Activated naive CD8-positive, alpha-beta T cell treated with anti-CD3 and anti-CD28 coated beads, Interleukin-2, amount 10 ng/mL, durations not matched to agents 7 days and 5 days (primary cell): Measurements from ENCODE around the gene SGK1. TPM values are rescaled to one million over a fixed set of nuclear protein-coding genes. Genes with fewer than 3 reads are reported as not detected.
"Not testable (repeated sequence)": the region's sequence is repeated elsewhere in the genome, so short reads cannot be mapped to it uniquely, and the experiment has no call there.

Source experiments
- ATAC-seq: fragments of 150-1000 bp; cut with Tn5 transposase; one replicate; pipeline ENCODE4 v1.10.0; 2021; ENCODE audit warnings: low read depth, moderate library complexity
- POLR2A ChIA-PET: fragments of 350-600 bp; sonication (Branson Sonifier 250); formaldehyde crosslinking; loops from one replicate; lab custom pipeline; 2021; ENCODE audit warnings: antibody characterized with exemption; lab: Charles Lee
- DNase-seq: peaks from one replicate; pipeline ENCODE4 v3.0.0; 2021
- H3K27ac Mint-ChIP-seq: one replicate; pipeline ENCODE4 v1.8.0; 2022; ENCODE audit warnings: mild to moderate bottlenecking, mixed read lengths
- H3K27me3 Mint-ChIP-seq: one replicate; pipeline ENCODE4 v1.8.0; 2022; ENCODE audit warnings: mild to moderate bottlenecking, moderate library complexity, mixed read lengths
- H3K36me3 Mint-ChIP-seq: one replicate; pipeline ENCODE4 v1.8.0; 2021; ENCODE audit warnings: mild to moderate bottlenecking, mixed read lengths
- H3K4me1 Mint-ChIP-seq: one replicate; pipeline ENCODE4 v1.8.0; 2021; ENCODE audit warnings: mixed read lengths
- H3K4me3 Mint-ChIP-seq: one replicate; pipeline ENCODE4 v1.8.0; 2022; ENCODE audit warnings: mild to moderate bottlenecking, moderate library complexity, mixed read lengths
- H3K9me3 Mint-ChIP-seq: one replicate; pipeline ENCODE4 v1.8.0; 2021; ENCODE audit warnings: mixed read lengths
- total RNA-seq, 2 experiments: library from RNA; stranded (reverse); gene quantifications; one replicate each; pipeline ENCODE4 v1.2.3, GENCODE V29; 2021

The SGK1 gene
- total RNA-seq, 2 experiments from 2014 or later: 31.5 to 35.1 TPM

DNA sequence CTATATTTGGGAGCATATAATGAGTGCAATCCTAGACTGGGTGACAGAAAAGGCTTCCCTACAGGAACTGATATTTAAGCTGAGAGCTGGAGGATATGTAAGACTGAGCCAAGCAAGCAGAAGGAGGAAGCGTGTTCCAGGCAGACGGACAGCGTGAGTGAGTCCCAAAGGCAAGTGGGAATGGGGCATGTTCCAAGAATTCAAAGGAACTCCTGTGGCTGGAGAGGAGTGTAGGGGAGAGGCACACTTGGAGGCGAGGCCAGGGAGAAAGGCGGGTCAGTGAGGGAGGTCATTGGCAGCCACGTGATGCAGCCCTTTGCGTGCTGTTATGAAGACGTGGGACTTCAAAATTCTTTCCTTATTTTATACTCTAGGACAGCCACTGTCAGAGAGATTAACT, 27.9 kb upstream of the SGK1 start:
- H3K27ac Mint-ChIP-seq: no peak overlapping the region
- peaks cover 10% of the 10 kb centered on the region for H3K4me1 Mint-ChIP-seq
- H3K9me3 Mint-ChIP-seq: no peaks in the 10 kb centered on the region
- H3K36me3 Mint-ChIP-seq: peaks cover 3% of the 10 kb centered on the region
- no peak overlapping the region for H3K4me3 Mint-ChIP-seq
- H3K27me3 Mint-ChIP-seq: no peaks in the 10 kb centered on the region
- DNase-seq: no peak
- POLR2A ChIA-PET: no interaction called here
- ATAC-seq: no peak

DNA sequence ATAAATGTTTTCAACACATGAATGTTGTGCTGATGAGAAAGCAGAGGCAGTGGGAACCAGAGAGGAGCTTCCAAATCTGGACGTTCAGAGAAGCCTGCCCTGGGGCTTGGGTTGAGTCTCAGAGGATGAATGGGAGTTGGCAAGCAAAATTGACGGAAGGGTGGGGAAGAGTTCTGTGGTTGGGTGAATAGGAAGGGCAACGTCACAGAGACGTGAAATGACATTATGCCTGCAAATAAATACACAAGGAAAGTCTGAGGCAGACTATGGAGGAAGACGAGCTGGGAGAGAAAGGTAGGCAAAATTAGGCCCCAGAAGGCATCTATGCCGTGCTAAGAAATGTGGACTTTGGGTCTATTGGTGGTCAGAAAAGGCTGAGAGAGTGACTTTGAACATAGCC, 25.2 kb upstream of the SGK1 start:
- no peak for DNase-seq
- no peaks in the 10 kb centered on the region for H3K27me3 Mint-ChIP-seq
- H3K9me3 Mint-ChIP-seq: no peaks in the 10 kb centered on the region
- peaks cover 10% of the 10 kb centered on the region for H3K4me1 Mint-ChIP-seq
- ATAC-seq: no peak
- H3K27ac Mint-ChIP-seq: no peak overlapping the region
- peaks cover 3% of the 10 kb centered on the region for H3K36me3 Mint-ChIP-seq
- H3K4me3 Mint-ChIP-seq: no peak overlapping the region
- POLR2A ChIA-PET: no interaction called here

DNA sequence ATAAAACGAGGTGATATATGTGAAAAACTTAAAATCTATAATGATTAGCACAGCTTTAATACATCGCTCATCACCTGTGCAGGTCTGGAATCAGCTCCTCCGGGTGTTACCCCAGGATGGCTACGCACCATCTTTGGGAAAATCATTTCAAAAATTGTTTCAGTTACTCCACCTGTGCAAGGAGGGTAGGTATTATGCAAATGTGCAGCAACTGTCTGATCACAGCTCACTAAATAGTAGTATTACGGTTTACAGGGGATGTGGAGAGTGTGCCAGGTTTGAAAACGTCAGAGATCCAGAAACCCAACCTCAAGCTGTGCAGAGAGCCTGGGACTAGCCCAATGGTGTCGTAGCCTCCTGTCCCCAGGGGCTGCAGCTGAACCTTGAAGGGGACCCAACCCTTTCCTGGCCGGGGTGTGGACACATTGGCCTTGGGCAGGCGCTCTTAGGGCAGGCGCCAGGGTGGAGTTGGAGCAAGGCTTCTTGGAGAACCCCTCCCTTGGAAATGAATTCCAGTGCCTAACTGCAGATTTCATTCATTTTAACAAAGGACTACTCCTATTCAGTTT, 24.2 kb upstream of the SGK1 start:
- DNase-seq (no peak), ATAC-seq (no peak)
- Mint-ChIP-seq H3K4me1 (peaks cover 10% of the 10 kb centered on the region), H3K27ac (no peak overlapping the region), H3K36me3 (peaks cover 3% of the 10 kb centered on the region), H3K9me3 (no peaks in the 10 kb centered on the region), H3K4me3 (no peak overlapping the region), H3K27me3 (no peaks in the 10 kb centered on the region)
- POLR2A ChIA-PET: no interaction called here

DNA sequence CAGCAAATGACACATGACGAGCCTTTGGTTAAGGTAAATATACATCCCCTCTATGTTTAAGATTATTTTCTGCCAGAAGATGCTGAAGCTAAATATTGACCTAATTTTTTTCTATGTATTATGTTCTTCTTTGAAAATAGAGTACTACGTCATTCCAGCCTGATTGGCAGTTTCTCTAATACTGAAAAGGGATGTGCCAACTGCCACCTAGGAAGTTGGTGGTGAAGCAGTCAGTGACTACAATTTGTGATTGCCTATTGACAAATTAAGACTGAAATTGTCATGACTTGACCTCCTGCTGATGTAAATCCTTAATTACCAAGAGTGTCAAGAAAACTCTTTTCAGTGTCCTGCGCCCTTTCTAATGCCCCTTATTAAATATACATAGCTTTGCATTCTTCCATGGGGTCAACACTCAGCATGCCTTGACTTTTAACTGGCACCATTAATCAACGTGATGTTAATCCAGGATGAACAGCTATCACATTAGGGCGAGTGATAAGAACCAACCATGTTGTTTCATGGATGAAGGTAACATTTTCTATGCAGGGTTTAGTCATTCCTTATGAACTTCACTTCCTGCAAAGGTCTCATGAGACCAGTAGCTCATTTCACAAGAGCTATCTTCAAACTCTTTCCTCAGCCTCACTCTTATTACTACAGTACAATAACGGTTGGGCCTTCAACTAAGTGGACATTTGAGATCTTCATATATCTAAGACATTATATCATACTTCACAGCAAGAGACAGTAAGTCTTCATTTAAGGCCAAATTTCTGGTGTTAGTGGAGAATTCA, 22.5 kb upstream of the SGK1 start:
- H3K4me3 Mint-ChIP-seq: no peak overlapping the region
- no peaks in the 10 kb centered on the region for H3K4me1 Mint-ChIP-seq
- H3K9me3 Mint-ChIP-seq: no peaks in the 10 kb centered on the region
- H3K36me3 Mint-ChIP-seq: peaks cover 3% of the 10 kb centered on the region
- no peak for DNase-seq
- POLR2A ChIA-PET: no interaction called here
- no peaks in the 10 kb centered on the region for H3K27me3 Mint-ChIP-seq
- H3K27ac Mint-ChIP-seq: no peak overlapping the region
- ATAC-seq: no peak

DNA sequence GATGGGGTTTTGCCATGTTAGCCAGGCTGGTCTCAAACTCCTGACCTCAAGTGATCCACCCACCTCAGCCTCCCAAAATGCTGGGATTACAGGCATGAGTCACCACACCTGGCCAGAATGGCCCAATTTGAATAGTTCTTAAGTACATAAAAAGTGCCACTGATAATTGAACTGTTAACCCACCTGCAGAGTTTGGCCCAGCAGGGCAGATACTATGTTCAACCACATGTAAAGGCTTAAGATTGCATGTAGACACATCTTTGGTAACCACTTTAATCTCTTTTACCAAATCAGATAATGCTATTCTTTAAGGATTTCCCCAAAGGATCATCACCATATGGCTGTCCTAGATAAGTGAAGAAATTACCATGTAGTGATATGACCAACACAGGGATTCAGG, 21.3 kb upstream of the SGK1 start:
- no peak for ATAC-seq
- no peaks in the 10 kb centered on the region for H3K4me1 Mint-ChIP-seq
- H3K36me3 Mint-ChIP-seq: peaks cover 3% of the 10 kb centered on the region
- no peak for DNase-seq
- H3K27me3 Mint-ChIP-seq: no peaks in the 10 kb centered on the region
- no peaks in the 10 kb centered on the region for H3K9me3 Mint-ChIP-seq
- no peak overlapping the region for H3K27ac Mint-ChIP-seq
- POLR2A ChIA-PET: no interaction called here
- H3K4me3 Mint-ChIP-seq: no peak overlapping the region

DNA sequence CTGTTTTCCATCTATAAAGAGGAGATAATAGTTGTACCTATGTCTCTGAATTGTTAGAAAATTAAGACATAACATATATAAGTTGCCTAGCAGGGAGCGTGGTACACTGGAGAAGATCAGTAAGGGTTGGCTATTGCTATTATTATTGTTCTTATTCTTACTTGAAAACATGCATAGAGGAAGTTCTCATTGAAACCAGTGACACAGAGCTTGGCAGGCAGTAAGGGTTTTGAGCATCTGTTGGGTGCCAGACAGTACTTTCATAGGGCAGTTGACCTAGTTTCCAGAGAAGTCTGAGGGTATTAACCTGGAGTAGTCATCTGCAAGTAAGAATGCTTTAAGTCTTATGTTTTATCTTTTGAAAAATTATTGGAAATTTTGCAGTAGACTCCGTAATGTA, 13.3 kb upstream of the SGK1 start:
- Mint-ChIP-seq H3K27me3 (no peaks in the 10 kb centered on the region), H3K4me3 (no peak overlapping the region), H3K9me3 (no peaks in the 10 kb centered on the region), H3K4me1 (no peaks in the 10 kb centered on the region), H3K27ac (no peak overlapping the region), H3K36me3 (no peaks in the 10 kb centered on the region)
- DNase-seq (no peak), ATAC-seq (no peak)
- POLR2A ChIA-PET: no interaction called here

DNA sequence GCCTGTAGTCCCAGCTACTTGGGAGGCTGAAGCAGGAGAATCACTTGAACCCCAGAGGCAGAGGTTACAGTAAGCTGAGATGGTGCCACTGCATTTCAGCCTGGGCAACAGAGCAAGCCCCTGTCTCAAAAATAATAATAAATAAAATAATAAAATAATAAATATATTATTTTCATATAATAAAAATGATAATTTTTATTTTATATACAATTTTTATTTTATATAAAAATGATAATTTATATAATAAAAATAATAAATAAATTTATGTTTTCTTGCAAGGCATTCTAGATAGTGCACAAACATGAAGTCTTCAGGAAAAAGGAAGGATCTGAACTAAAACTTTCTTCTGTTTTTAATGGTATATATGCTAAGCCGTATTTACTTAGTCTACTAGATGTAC, 12.6 kb upstream of the SGK1 start:
- no peak for ATAC-seq
- no peak for DNase-seq
- Mint-ChIP-seq H3K27ac (no peak overlapping the region), H3K36me3 (no peaks in the 10 kb centered on the region), H3K4me1 (no peaks in the 10 kb centered on the region), H3K4me3 (no peak overlapping the region), H3K9me3 (peaks cover under 1% of the 10 kb centered on the region), H3K27me3 (no peaks in the 10 kb centered on the region)
- POLR2A ChIA-PET: no interaction called here

DNA sequence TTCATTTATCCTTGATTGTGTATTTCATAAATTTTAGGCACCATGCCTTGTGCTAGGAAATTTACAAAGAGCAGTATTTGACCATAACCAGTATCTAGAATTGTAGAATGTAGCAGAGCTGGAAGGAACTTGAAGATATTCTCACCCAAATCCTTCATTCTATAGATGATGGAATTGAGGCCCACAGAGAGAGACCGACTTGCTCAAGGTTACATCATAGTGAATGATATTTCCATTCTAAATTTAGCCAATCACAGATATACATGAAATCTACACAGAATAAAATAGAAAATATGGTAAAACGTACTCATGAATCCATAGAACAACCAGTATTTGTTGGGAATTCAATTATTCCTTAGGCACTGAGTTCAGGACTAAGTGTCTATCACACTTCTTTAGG, 10.9 kb upstream of the SGK1 start:
- POLR2A ChIA-PET: no interaction called here
- Mint-ChIP-seq H3K4me1 (no peaks in the 10 kb centered on the region), H3K36me3 (peaks cover 2% of the 10 kb centered on the region), H3K4me3 (no peak overlapping the region), H3K9me3 (peaks cover 3% of the 10 kb centered on the region), H3K27me3 (no peaks in the 10 kb centered on the region), H3K27ac (no peak overlapping the region)
- no peak for DNase-seq
- ATAC-seq: no peak

DNA sequence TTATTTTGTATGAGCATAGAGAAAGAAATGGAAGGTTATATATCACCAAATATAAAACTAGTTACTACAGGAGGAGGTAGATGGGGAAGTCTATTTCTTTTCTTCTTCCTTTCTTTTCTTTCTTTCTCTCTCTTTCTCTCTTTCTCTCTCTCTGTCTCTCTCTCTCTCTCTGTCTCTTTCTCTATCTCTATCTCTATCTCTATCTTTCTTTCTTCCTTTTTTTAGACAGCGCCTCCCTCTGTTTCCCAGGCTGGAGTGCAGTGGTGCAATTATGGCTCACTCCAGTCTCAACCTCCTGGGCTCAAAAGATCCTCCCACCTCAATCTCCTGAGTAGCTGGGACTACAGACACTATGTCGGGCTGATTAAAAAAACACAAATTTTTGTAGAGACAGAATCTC, 10.2 kb upstream of the SGK1 start:
- POLR2A ChIA-PET: no interaction called here
- H3K36me3 Mint-ChIP-seq: peaks cover 2% of the 10 kb centered on the region
- DNase-seq: no peak

DNA sequence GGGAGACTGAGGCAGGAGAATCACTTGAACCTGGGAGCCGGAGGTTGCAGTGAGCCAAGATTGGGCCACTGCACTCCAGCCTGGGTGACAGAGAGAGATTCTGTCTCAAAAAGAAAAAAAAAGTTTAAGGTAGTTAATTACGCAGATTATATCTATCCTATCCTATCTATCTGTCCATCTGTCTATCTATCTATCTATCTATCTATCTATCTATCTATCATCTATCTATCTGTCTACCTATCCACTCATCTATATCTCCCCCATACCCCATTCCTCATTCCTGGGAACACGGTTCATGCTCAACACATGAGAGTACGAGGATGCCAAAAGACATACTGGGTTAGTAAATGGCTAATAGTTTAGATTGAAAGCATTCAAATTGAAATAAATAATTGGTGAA, 8.3 kb upstream of the SGK1 start:
- H3K9me3 Mint-ChIP-seq, ATAC-seq, H3K4me1 Mint-ChIP-seq, H3K27ac Mint-ChIP-seq, H3K36me3 Mint-ChIP-seq, H3K4me3 Mint-ChIP-seq, DNase-seq, POLR2A ChIA-PET, H3K27me3 Mint-ChIP-seq: not testable (repeated sequence)

More for the DNA sequence above, 10.2 kb upstream of the SGK1 start:
- H3K9me3 Mint-ChIP-seq: peaks cover 3% of the 10 kb centered on the region
- no peak for ATAC-seq
- H3K27ac Mint-ChIP-seq: no peak overlapping the region
- no peaks in the 10 kb centered on the region for H3K4me1 Mint-ChIP-seq
- H3K4me3 Mint-ChIP-seq: no peak overlapping the region
- no peaks in the 10 kb centered on the region for H3K27me3 Mint-ChIP-seq

DNA sequence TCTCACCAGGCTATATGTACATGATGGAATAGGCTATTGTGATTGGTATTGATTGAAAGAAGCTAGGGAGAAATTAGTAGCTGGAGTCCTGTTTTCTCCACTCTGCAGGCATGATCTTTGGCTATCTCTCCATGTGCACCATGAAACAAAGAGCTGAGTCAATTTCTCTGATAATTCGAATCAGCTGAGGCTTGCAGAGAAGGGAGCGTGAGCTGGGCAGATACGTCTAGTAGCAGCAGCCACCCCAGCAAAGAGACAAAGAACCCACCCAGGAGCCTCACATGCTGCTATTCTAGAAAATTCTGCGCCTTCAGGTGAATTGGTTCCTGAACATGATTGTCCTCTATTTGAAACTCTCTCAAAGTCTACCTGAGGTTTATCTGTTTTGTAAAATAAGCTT, 6.9 kb upstream of the SGK1 start:
- Mint-ChIP-seq H3K4me1 (no peaks in the 10 kb centered on the region), H3K36me3 (peaks cover 2% of the 10 kb centered on the region), H3K27ac (no peak overlapping the region), H3K9me3 (peaks cover 7% of the 10 kb centered on the region), H3K27me3 (no peaks in the 10 kb centered on the region), H3K4me3 (no peak overlapping the region)
- ATAC-seq: no peak
- POLR2A ChIA-PET: interaction anchor here (0.9 kb wide), 1 partner anchor 12 kb away, joined by 3 read pairs; no protein-coding TSS in a partner anchor
- no peak for DNase-seq

DNA sequence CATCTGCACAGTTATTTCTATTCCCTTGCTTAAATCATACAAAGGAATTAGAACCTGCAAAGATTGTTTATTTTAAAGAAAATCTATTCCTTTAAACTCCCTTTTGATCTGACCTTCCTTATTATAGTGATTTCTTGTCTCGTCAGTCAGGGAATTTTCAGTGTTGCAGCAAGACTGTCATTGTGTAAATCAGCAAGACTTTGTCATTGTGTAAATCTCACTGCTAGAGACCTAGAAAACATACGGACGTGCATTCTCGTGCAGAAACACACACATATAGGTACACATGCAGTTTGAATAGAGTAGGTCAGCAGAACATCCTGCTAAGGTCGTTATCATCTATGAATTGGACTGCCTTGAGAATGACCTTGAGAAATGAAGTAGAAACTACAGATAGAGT, 6.2 kb upstream of the SGK1 start:
- DNase-seq: no peak
- no peaks in the 10 kb centered on the region for H3K4me1 Mint-ChIP-seq
- peaks cover 2% of the 10 kb centered on the region for H3K36me3 Mint-ChIP-seq
- H3K4me3 Mint-ChIP-seq: no peak overlapping the region
- POLR2A ChIA-PET: no interaction called here
- ATAC-seq: no peak
- no peak overlapping the region for H3K27ac Mint-ChIP-seq
- H3K27me3 Mint-ChIP-seq: no peaks in the 10 kb centered on the region
- H3K9me3 Mint-ChIP-seq: peaks cover 10% of the 10 kb centered on the region

DNA sequence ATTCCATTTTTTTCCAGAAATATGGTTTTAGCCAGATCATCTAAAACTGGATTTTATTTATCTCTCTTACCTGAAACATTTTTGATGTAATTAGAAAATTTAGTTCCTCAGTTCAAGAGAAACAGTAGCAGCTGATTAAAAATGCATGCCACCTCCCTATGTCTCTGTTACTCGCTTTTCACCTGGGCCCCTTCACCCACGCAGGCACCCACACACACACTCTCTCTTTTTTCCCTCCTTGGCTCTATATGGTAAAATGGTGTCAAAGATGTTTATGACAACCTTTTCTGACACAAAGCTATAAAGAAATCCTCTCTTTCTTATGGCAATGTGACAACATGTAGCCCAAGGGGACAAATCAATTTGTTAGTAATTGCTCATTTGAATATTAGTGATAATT, 5.8 kb upstream of the SGK1 start:
- peaks cover 10% of the 10 kb centered on the region for H3K9me3 Mint-ChIP-seq
- peaks cover 2% of the 10 kb centered on the region for H3K36me3 Mint-ChIP-seq
- no peaks in the 10 kb centered on the region for H3K4me1 Mint-ChIP-seq
- POLR2A ChIA-PET: no interaction called here
- ATAC-seq (no peak), DNase-seq (no peak)
- H3K4me3 Mint-ChIP-seq: no peak overlapping the region
- no peak overlapping the region for H3K27ac Mint-ChIP-seq
- peaks cover 2% of the 10 kb centered on the region for H3K27me3 Mint-ChIP-seq

DNA sequence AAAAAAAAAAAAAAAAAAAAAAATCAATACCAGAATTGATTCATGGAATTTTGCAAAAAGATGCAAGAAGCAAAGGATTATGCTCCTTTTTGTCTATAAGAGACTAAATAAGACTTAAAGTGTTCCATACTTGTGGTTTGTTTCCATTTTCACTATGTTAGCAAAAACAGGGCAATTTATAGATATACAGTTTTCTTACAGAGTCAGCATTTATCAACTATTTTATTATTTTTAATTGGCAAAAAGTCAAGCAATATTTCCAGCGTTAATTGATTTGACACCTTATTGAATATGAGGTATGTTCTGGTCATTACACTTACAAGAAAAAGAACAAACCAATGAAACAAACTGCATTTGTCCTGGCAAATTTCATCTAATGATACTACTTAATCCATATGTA, 5.4 kb upstream of the SGK1 start:
- Mint-ChIP-seq H3K27me3 (peaks cover 5% of the 10 kb centered on the region), H3K9me3 (peaks cover 10% of the 10 kb centered on the region), H3K36me3 (peaks cover 2% of the 10 kb centered on the region), H3K27ac (no peak overlapping the region), H3K4me3 (no peak overlapping the region), H3K4me1 (no peaks in the 10 kb centered on the region)
- ATAC-seq (no peak), DNase-seq (no peak)
- POLR2A ChIA-PET: interaction anchor here (0.6 kb wide), 1 partner anchor 11 kb away, joined by 3 read pairs; no protein-coding TSS in a partner anchor
